Cardiac fibroblast (primary cell): ENCODE data around the gene LMNA.

Experiments
- DNase-seq, 2 donors: peaks; one replicate each; pipeline versions ENCODE4 v3.0.0 to v3.0.0-alpha.2; 2010; ENCODE audit warnings: low read depth in 2 of 2
- H3K4me3 ChIP-seq, 2 donors: replicated peaks in 1 of 2; 1 replicate in 1 of 2; 2 replicates in 1 of 2; pipeline ENCODE4 v1.5.1; 2011; ENCODE audit warnings: low read depth in 2 of 2, low read length in 2 of 2, mild to moderate bottlenecking in 2 of 2, moderate library complexity in 1 of 2
- TF ChIP-seq, protein P1 (sequence below): IDR thresholded peaks from one replicate; pipeline ENCODE4 v1.5.1; 2011; ENCODE audit warnings: low read depth, mild to moderate bottlenecking, low read length, inconsistent platforms

Gene LMNA

GRCh38 chr1:156151093-156151688 is 36.7 kb downstream of the LMNA start:
- TF ChIP-seq, protein P1, sequence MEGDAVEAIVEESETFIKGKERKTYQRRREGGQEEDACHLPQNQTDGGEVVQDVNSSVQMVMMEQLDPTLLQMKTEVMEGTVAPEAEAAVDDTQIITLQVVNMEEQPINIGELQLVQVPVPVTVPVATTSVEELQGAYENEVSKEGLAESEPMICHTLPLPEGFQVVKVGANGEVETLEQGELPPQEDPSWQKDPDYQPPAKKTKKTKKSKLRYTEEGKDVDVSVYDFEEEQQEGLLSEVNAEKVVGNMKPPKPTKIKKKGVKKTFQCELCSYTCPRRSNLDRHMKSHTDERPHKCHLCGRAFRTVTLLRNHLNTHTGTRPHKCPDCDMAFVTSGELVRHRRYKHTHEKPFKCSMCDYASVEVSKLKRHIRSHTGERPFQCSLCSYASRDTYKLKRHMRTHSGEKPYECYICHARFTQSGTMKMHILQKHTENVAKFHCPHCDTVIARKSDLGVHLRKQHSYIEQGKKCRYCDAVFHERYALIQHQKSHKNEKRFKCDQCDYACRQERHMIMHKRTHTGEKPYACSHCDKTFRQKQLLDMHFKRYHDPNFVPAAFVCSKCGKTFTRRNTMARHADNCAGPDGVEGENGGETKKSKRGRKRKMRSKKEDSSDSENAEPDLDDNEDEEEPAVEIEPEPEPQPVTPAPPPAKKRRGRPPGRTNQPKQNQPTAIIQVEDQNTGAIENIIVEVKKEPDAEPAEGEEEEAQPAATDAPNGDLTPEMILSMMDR: no peak
- H3K4me3 ChIP-seq: no peak overlapping the region
- peak in 1 of 2 donors; percentile 58 for DNase-seq

DNA sequence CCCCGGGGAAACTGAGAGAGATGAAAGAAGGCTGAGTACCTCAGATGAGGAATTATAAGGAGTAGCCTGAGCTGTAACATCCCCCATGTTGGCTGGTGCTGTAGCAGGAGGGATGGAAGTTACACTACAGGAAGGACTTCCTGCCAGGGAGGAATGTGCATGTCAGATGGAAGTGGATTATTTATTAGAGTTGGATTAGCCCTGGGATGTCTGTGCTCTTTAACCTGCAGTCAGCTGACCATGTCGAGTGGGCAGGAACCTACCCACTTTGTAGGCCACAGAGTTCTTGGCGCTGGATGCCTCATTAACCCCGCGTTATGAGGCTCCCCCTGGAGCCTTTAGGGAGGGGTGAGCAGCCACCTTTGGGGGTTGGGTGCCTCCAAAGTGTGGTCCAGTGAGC is 38.1 kb downstream of the LMNA start:
- DNase-seq: no peak
- no peak overlapping the region for H3K4me3 ChIP-seq
- TF ChIP-seq, protein P1: no peak

DNA sequence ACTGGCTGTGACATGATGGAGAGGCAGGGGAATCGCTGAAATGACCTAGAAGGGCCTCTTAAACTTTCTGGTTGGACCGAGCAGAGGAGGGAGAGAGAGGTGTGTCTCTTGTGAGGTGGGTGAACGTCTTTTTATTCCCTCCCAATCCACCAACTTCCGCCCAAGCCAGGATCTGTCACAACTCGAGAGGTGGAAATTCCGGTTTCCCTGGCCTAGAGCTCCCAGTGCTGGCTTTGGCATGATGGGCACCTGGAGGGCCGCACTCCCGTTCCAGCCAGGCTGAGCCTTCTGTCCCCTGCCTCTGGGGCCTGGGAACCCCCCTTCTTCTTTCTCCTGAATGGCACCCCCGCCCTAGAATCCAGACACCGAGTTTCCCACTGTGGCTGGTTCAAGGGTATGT is 38.9 kb downstream of the LMNA start, which contains the start of gene SEMA4A:
Gene SEMA4A (plus strand): TSS at position 224 of the 400 bp plus-strand sequence. CDS start 994 bp downstream, outside the sequence.
- no peak for DNase-seq
- H3K4me3 ChIP-seq: no peak within 1 kb of the TSS
- TF ChIP-seq, protein P1: no peak

GRCh38 chr1:156154317-156154749 is 39.8 kb downstream of the LMNA start:
- no peak for DNase-seq
- no peak overlapping the region for H3K4me3 ChIP-seq
- TF ChIP-seq, protein P1: no peak

DNA sequence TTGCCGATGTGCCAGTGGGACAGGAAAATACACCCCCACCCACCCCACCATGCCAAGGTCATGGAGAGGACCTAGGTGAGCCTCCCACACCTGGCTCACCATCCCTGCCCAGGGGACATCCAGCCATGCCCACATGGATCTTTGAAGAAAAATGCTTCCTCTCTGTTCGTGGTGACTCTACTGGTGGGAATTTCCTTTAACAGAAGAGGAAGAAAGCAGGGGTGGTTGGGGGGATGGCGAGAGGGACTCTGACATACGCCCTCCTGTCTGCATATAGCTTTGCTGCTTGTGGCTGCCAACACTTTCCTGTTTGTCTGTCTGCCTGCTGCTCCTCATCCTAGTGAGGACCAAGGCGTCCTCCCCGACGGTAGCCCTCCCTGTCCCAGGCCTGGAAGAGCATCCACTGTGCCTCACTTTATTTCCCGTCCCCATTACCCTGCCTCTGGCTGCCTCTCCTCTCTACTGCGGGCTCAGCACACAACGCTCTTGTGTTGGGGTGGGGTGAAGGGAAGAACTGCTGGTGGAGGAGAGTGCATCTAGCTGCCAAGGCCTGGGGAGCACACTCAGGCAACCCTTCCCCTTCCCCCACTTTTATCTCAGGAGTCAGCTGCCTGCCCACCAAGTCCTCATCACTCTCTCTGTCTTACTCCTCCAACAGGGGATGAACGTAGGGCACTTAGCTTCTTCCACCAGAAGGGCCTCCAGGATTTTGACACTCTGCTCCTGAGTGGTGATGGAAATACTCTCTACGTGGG is 41.4 kb downstream of the LMNA start:
- no peak for DNase-seq
- no peak overlapping the region for H3K4me3 ChIP-seq
- TF ChIP-seq, protein P1: no peak

GRCh38 chr1:156157506-156157905 is 43.0 kb downstream of the LMNA start:
- TF ChIP-seq, protein P1: no peak
- no peak overlapping the region for H3K4me3 ChIP-seq
- no peak for DNase-seq
